HepG2 (cell line): ENCODE results near the gene UBC. TPM values are rescaled to one million over a fixed set of nuclear protein-coding genes. Genes with fewer than 3 reads are reported as not detected.

ENCODE experiments used
- ARID4A ChIP-seq: sonication (generic); formaldehyde crosslinking; IDR thresholded peaks from 2 replicates; pipeline ENCODE4 v1.5.0; 2020; ENCODE audit warnings: mild to moderate bottlenecking, missing genetic modification reagents, borderline replicate concordance
- CCDC6 ChIP-seq: sonication (generic); formaldehyde crosslinking; IDR thresholded peaks from 2 replicates; pipeline ENCODE4 v1.8.1; 2022; ENCODE audit warnings: mild to moderate bottlenecking, missing genetic modification reagents, moderate library complexity
- CREM ChIP-seq, 2 experiments: sonication (generic) in 1 of 2; formaldehyde crosslinking in 1 of 2; IDR thresholded peaks; 2 replicates each; pipeline versions ENCODE4 v1.4.0 to v1.6.1; 2016 to 2020; ENCODE audit warnings: antibody characterized with exemption in 1 of 2, mild to moderate bottlenecking in 1 of 2, missing genetic modification reagents in 1 of 2
- DDIT3 ChIP-seq: sonication (generic); formaldehyde crosslinking; IDR thresholded peaks from 2 replicates; pipeline ENCODE4 v1.4.0; 2020; ENCODE audit warnings: mild to moderate bottlenecking, missing genetic modification reagents
- DR1 ChIP-seq: sonication (generic); formaldehyde crosslinking; IDR thresholded peaks from 2 replicates; pipeline ENCODE4 v1.8.0; 2021; ENCODE audit warnings: mild to moderate bottlenecking, missing genetic modification reagents, inconsistent platforms
- EEA1 ChIP-seq: sonication (generic); formaldehyde crosslinking; IDR thresholded peaks from 2 replicates; pipeline ENCODE4 v1.5.1; 2020; ENCODE audit warnings: mild to moderate bottlenecking, missing genetic modification reagents, borderline replicate concordance
- IRF1 ChIP-seq: sonication (generic); formaldehyde crosslinking; IDR thresholded peaks from 2 replicates; pipeline ENCODE4 v1.4.0; 2020; ENCODE audit warnings: low read depth, mild to moderate bottlenecking, missing genetic modification reagents
- JUND ChIP-seq: sonication (generic); formaldehyde crosslinking; IDR thresholded peaks from 2 replicates; pipeline ENCODE4 v1.8.0; 2022; ENCODE audit warnings: mild to moderate bottlenecking, missing genetic modification reagents
- NBN ChIP-seq: fragments of 450-650 bp; conservative IDR thresholded peaks from 2 replicates; pipeline ENCODE4 v1.6.1; 2017
- NR3C1 ChIP-seq: sonication (generic); formaldehyde crosslinking; IDR thresholded peaks from 2 replicates; pipeline ENCODE4 v1.4.0; 2020; ENCODE audit warnings: missing genetic modification reagents
- PRMT3 ChIP-seq: sonication (generic); formaldehyde crosslinking; IDR thresholded peaks from 2 replicates; pipeline ENCODE4 v1.8.1; 2022; ENCODE audit warnings: low read depth, mild to moderate bottlenecking, moderate library complexity, missing genetic modification reagents, borderline replicate concordance
- SIX1 ChIP-seq: sonication (generic); formaldehyde crosslinking; IDR thresholded peaks from 2 replicates; pipeline ENCODE4 v1.4.0; 2020; ENCODE audit warnings: missing genetic modification reagents, borderline replicate concordance
- SOX13 ChIP-seq, 3 experiments: fragments of 450-650 bp in 1 of 3; sonication (generic) in 1 of 3; formaldehyde crosslinking in 1 of 3; IDR thresholded peaks in 2 of 3; conservative IDR thresholded peaks in 1 of 3; 2 replicates each; pipeline versions ENCODE4 v1.5.0 to v1.6.1; 2016 to 2020; ENCODE audit warnings: antibody characterized with exemption in 1 of 3, mild to moderate bottlenecking in 1 of 3, missing compliant biosample characterization in 1 of 3, missing genetic modification reagents in 1 of 3, moderate library complexity in 1 of 3
- ZNF329 ChIP-seq: sonication (generic); formaldehyde crosslinking; IDR thresholded peaks from 2 replicates; pipeline ENCODE4 v1.9.0; 2021; ENCODE audit warnings: low read depth, mild to moderate bottlenecking, missing genetic modification reagents
- ZNF558 ChIP-seq: sonication (generic); formaldehyde crosslinking; IDR thresholded peaks from 2 replicates; pipeline ENCODE4 v1.9.0; 2022; ENCODE audit warnings: mild to moderate bottlenecking, missing genetic modification reagents, borderline replicate concordance
- ZNF616 ChIP-seq: sonication (generic); formaldehyde crosslinking; IDR thresholded peaks from 2 replicates; pipeline ENCODE4 v1.5.0; 2020; ENCODE audit warnings: low read depth, mild to moderate bottlenecking, missing genetic modification reagents
- ZNF619 ChIP-seq: sonication (generic); formaldehyde crosslinking; IDR thresholded peaks from 2 replicates; pipeline ENCODE4 v1.4.0; 2020; ENCODE audit warnings: mild to moderate bottlenecking, missing genetic modification reagents
- ZNF652 ChIP-seq: IDR thresholded peaks from 2 replicates; pipeline ENCODE4 v1.6.1; 2016; ENCODE audit warnings: low read depth, borderline replicate concordance
- ZNF720 ChIP-seq: sonication (generic); formaldehyde crosslinking; IDR thresholded peaks from 2 replicates; pipeline ENCODE4 v1.4.0; 2020; ENCODE audit warnings: missing genetic modification reagents
- ZNF740 ChIP-seq: sonication (generic); formaldehyde crosslinking; IDR thresholded peaks from 2 replicates; pipeline ENCODE4 v1.4.0; 2020; ENCODE audit warnings: missing genetic modification reagents
- ZNF800 ChIP-seq: sonication (generic); formaldehyde crosslinking; IDR thresholded peaks from 2 replicates; pipeline ENCODE4 v1.4.0; 2020; ENCODE audit warnings: missing genetic modification reagents
- polyA plus RNA-seq, 8 experiments: library from polyadenylated mRNA; depleted of rRNA in 3 of 8; stranded (reverse) in 7 of 8; unstranded in 1 of 8; fragments of >200 nt; fragmentation: Illumina TruSeq in 4 of 8; extraction: Trizol in 4 of 8; gene quantifications; 2 replicates each; pipeline versions ENCODE4 v1.2.1 to v1.2.3, GENCODE V29; 2011 to 2016; ENCODE audit warnings: low read depth in 4 of 8, missing spikeins in 1 of 8, mixed read lengths in 1 of 8; ENCODE audit not compliant: insufficient read depth in 1 of 8
- total RNA-seq, 5 experiments: library from RNA; depleted of rRNA; stranded (reverse); fragments of >200 nt; fragmentation: Illumina TruSeq; extraction: Trizol; gene quantifications; 2 replicates each; pipeline ENCODE4 v1.2.3, GENCODE V29; 2016; ENCODE audit warnings: low read depth in 1 of 5

UBC gene
- total and polyA plus RNA-seq, 2 of the 13 experiments (the other 11 are each of a cell fraction or from before 2014, with no cell fraction given) = 805 to 1,432 TPM

GRCh38 chr12:124884587-124885438 lies 29.6 kb downstream of the UBC start (continued):
- TF ChIP-seq ZNF558 (CRISPR knock-in tag) = no peak
- no peak for TF ChIP-seq SIX1 (CRISPR knock-in tag)
- no peak for TF ChIP-seq ZNF800
- no peak for TF ChIP-seq ZNF616 (CRISPR knock-in tag)
- no peak for TF ChIP-seq PRMT3 (CRISPR knock-in tag)
- no peak for TF ChIP-seq EEA1 (CRISPR knock-in tag)
- TF ChIP-seq ZNF619 (CRISPR knock-in tag) = no peak
- no peak for TF ChIP-seq SOX13 (IDR thresholded peaks at IDR 0.05)
- peak in 1 of 2 experiments; percentile 41; a peak in 1 of 4 replicates for TF ChIP-seq SOX13 (CRISPR knock-in tag; conservative IDR thresholded peaks at IDR 0.05 in 1 of 2, IDR thresholded peaks at IDR 0.05 in 1 of 2)
- TF ChIP-seq ZNF720 (CRISPR knock-in tag) = no peak
- TF ChIP-seq ZNF329 (CRISPR knock-in tag) = no peak
- peak; percentile 82; the same call in 1 of the 2 replicates for TF ChIP-seq ARID4A
- TF ChIP-seq DDIT3 (CRISPR knock-in tag) = no peak
- TF ChIP-seq IRF1 = no peak
- no peak for TF ChIP-seq DR1 (CRISPR knock-in tag)
- TF ChIP-seq ZNF652 (CRISPR knock-in tag) = no peak
- no peak for TF ChIP-seq NBN
- peak; percentile 52; the same call in 1 of the 2 replicates for TF ChIP-seq ZNF740 (CRISPR knock-in tag)
- peak; percentile 49; the same call in 1 of the 2 replicates for TF ChIP-seq CREM (IDR thresholded peaks at IDR 0.05)
- TF ChIP-seq CREM (CRISPR knock-in tag; IDR thresholded peaks at IDR 0.05) = no peak
- TF ChIP-seq NR3C1 (CRISPR knock-in tag) = no peak
- TF ChIP-seq JUND = no peak; the same call in 1 of the 2 replicates
- peak; percentile 47; the same call in 1 of the 2 replicates for TF ChIP-seq CCDC6
